Right lobe of liver (tissue), 6 donors: ENCODE data around the gene CREBBP. TPM values are rescaled to one million over a fixed set of nuclear protein-coding genes. Genes with fewer than 3 reads are reported as not detected.
A peak's percentile ranks its signal among the peaks of the same experiment; 100 is the strongest.

ENCODE experiments used
- ATAC-seq, 4 donors: fragments of 200-7000 bp; cut with Tn5 transposase; one replicate each; pipeline ENCODE4 v1.9.1; 2020; ENCODE audit warnings: mild to moderate bottlenecking in 4 of 4, moderate library complexity in 4 of 4
- DNase-seq, 3 donors: peaks; one replicate each; pipeline ENCODE4 v3.0.0-alpha.2; 2020
- H3K27ac ChIP-seq, 3 donors: fragments of 200-600 bp; one replicate each; pipeline ENCODE4 v1.8.0; 2022
- H3K27me3 ChIP-seq, 2 donors: fragments of 200-600 bp; one replicate each; pipeline ENCODE4 v1.8.0; 2022
- H3K36me3 ChIP-seq, 4 donors: fragments of 200-600 bp; sonication (generic) in 1 of 4; one replicate each; pipeline versions ENCODE4 v1.5.1 to v1.8.0; 2017 to 2022; ENCODE audit warnings: control low read depth in 1 of 4
- H3K4me1 ChIP-seq, 4 donors: fragments of 200-600 bp; sonication (generic) in 1 of 4; one replicate each; pipeline versions ENCODE4 v1.5.1 to v1.8.0; 2017 to 2022; ENCODE audit warnings: control low read depth in 1 of 4
- H3K4me3 ChIP-seq, 3 donors: fragments of 200-600 bp; one replicate each; pipeline ENCODE4 v1.8.0; 2022
- H3K9me3 ChIP-seq, 4 donors: fragments of 200-600 bp; sonication (generic) in 1 of 4; one replicate each; pipeline versions ENCODE4 v1.5.1 to v1.8.0; 2017 to 2022; ENCODE audit warnings: control low read depth in 1 of 4
- POLR2A ChIP-seq: fragments of 450-650 bp; IDR thresholded peaks from one replicate; pipeline ENCODE4 v1.6.1; 2017; ENCODE audit warnings: antibody characterized with exemption, mild to moderate bottlenecking
- whole genome bisulfite sequencing: methylation state at CpG from one replicate; pipeline ENCODE4 v1.1.6; 2018; ENCODE audit warnings: low coverage, low lambda C conversion rate; ENCODE audit not compliant: insufficient coverage; ENCODE audit errors: missing lambda C conversion rate; 5-methylcytosine and 5-hydroxymethylcytosine counted together
- intact Hi-C, 2 donors: fragments of 100-400 bp; cut with DNase I; formaldehyde crosslinking; loops; one replicate each; pipeline versions ENCODE4 v1.11.2 to v1.14.1; 2022
- total RNA-seq, 6 experiments: library from RNA; depleted of rRNA in 2 of 6; stranded (reverse); fragments of >200 nt in 2 of 6; fragmentation: NEBNext Ultra II Directional in 3 of 6; extraction: Animal tissue kit (Norgen Biotek cat#: 25700) in 3 of 6; gene quantifications; one replicate each; pipeline versions ENCODE4 v1.1.0 to v1.2.4, GENCODE V29; 2016 to 2023
- TF ChIP-seq, protein P1 (sequence below), 4 donors: fragments of 200-600 bp in 3 of 4; fragments of 450-650 bp in 1 of 4; IDR thresholded peaks; one replicate each; pipeline versions ENCODE4 v1.5.1 to v1.8.0; 2016 to 2022; ENCODE audit warnings: antibody characterized with exemption in 4 of 4, mild to moderate bottlenecking in 2 of 4
- donor health status: DM: no; HTN: yes; CAD: no.
- donor health status: DM: no; HTN: no; CAD: no.
- donor health status: DM: no; HTN: no; CAD: no.
- donor health status: DM: no; HTN: yes; CAD: no.
- donor health status: DM: no; HTN: yes; CAD: no.

Gene CREBBP
- total RNA-seq, 6 experiments from 2014 or later: 18.1 to 39.8 (median 29.2) TPM

DNA sequence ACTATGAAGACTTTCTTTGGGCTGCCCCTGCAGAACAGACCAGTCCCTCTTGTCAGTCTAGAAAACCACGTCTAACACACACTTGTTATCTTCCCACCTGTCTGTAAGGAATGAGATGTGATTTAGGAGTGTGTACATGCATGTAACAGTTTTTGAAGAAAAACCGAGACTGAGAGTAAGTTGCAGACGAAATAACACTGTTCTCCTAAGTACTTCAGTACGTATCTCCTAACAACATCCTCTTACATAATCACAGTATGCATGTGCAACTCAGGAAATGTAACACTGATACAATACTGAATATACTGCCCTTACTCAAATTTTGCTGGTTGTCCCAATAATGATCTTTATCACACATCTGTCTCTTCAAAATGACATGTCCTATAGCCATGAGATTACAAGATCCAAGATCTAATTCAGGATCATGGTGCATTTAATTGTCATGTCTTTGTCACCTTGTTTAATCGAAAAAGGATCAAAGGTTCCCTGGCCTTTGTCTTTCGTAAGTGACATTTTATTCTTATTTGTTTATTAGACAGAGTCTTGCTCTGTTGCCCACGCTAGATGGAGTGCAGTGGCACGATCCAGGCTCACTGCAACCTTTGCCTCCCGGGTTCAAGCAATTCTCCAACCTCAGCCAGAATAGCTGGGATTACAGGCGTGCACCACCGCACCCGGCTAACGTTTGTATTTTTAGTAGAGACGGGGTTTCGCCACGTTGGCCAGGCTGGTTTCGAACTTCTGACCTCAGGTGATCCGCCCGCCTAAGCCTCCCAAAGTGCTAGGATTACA lies 25.6 kb downstream of the CREBBP start:
- intact Hi-C loops: no loop called here
- Histone ChIP-seq H3K27me3 (no peaks in the 10 kb centered on the region), H3K4me1 (peaks cover 0 to 60% (median 23%) of the 10 kb centered on the region in 4 donors), H3K4me3 (no peak overlapping the region), H3K9me3 (no peaks in the 10 kb centered on the region), H3K27ac (peak overlapping the region in 2 of 3 donors; percentile 34 to 66), H3K36me3 (peaks cover 0 to 9% (median 5%) of the 10 kb centered on the region in 4 donors)
- DNase-seq (peak in 2 of 3 donors; percentile 77 to 79), ATAC-seq (peak in 2 of 4 donors; percentile 46 to 60)
- TF ChIP-seq, protein P1, sequence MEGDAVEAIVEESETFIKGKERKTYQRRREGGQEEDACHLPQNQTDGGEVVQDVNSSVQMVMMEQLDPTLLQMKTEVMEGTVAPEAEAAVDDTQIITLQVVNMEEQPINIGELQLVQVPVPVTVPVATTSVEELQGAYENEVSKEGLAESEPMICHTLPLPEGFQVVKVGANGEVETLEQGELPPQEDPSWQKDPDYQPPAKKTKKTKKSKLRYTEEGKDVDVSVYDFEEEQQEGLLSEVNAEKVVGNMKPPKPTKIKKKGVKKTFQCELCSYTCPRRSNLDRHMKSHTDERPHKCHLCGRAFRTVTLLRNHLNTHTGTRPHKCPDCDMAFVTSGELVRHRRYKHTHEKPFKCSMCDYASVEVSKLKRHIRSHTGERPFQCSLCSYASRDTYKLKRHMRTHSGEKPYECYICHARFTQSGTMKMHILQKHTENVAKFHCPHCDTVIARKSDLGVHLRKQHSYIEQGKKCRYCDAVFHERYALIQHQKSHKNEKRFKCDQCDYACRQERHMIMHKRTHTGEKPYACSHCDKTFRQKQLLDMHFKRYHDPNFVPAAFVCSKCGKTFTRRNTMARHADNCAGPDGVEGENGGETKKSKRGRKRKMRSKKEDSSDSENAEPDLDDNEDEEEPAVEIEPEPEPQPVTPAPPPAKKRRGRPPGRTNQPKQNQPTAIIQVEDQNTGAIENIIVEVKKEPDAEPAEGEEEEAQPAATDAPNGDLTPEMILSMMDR (IDR thresholded peaks at IDR 0.05): no peak
- no peak for TF ChIP-seq POLR2A
- 31% methylated on average over 17 of the region's 19 CpGs for WGBS

DNA sequence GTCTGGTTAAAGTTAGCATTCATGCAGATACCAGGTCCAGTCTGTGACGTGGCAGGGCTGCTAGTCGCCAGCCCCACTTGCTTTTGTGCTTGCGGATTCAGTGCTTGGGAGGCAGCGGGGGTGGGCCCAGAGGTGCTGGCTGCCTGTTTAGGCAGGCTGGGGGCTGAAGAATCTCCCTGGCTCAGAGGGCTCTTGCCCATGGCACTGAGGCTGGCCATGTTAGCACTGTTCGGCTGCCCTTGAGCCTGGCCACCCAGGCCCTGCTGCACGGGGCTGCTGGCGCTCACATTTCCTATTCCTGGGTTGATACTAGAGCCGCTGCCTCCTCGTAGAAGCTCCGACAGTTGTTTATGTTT lies 30.0 kb downstream of the CREBBP start:
- Histone ChIP-seq H3K4me3 (no peak overlapping the region), H3K27me3 (no peaks in the 10 kb centered on the region), H3K9me3 (no peaks in the 10 kb centered on the region), H3K36me3 (peaks cover 0 to 18% (median 8%) of the 10 kb centered on the region in 4 donors), H3K27ac (no peak overlapping the region), H3K4me1 (peaks cover 0 to 34% (median 11%) of the 10 kb centered on the region in 4 donors)
- no peak for DNase-seq
- intact Hi-C loops: no loop called here
- WGBS: 91% methylated on average over 7 of the region's 10 CpGs
- no peak for ATAC-seq
- no peak for TF ChIP-seq POLR2A
- TF ChIP-seq, protein P1 (IDR thresholded peaks at IDR 0.05): no peak

DNA sequence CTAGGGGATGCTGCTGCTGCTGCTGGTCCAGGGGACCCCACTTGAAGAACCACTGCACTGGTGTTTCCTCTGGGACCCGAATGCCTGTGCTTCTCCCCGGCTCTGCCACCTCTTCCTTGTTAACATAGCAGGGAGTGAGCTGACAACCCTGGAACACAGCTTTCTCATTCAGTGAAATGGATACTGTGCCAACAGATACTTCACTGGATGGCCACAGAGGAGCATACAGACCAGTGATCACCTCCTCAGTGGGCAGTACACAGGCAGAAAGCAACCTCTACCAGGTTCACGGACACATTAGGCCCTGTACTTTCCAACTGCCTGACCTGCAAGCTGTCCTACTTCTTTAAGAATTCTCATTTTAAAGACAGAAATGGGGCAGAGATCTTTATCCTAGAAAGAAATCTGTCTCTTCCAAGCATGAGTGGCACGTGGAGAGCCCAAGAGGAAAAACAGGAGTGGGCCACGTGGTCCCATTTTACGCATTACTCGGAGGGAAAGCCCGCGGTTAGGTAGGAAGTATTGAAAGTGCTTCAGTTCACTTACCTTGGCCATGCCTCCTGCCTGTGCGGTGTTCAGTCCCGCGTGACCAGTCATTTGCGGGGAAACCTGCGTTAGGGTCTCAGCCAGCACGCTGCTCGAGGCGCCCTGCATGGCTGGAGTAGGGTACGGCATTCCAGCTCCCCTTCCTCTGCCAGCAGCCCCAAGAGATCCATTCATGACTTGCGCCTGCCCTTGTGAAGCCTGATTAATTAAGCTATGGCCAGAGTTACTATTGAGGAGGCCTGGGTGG lies 30.6 kb downstream of the CREBBP start:
- intact Hi-C loops: no loop called here
- Histone ChIP-seq H3K4me1 (peaks cover 0 to 30% (median 8%) of the 10 kb centered on the region in 4 donors), H3K4me3 (no peak overlapping the region), H3K9me3 (no peaks in the 10 kb centered on the region), H3K27ac (no peak overlapping the region), H3K27me3 (no peaks in the 10 kb centered on the region), H3K36me3 (peaks cover 0 to 18% (median 8%) of the 10 kb centered on the region in 4 donors)
- 91% methylated on average over 11 of the region's 19 CpGs for WGBS
- DNase-seq: no peak
- TF ChIP-seq, protein P1 (IDR thresholded peaks at IDR 0.05): no peak
- no peak for TF ChIP-seq POLR2A
- ATAC-seq: no peak

DNA sequence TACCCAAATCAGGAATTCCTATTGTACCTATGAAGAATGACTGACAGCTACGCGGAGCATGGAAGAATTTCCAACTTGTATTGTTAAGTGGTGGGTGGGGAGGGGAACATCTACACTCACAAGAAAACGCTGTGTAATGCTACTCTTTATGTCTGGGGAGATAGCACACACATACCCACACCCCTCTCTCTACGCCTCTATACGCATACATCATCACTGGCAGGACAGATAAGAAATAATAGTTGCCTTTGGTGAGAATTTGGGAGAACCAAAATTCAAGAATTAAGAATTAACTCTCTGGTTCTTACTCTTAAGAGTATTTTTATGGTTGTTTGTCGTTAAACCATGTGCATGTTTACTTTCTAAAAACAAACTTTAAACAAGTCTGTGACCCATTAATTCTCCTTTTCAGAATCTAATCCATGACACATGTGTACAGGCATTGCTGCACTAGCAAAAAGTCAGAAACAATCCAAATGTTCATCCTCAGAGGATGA lies 33.9 kb downstream of the CREBBP start:
- H3K27ac ChIP-seq: no peak overlapping the region
- no peak overlapping the region for H3K4me3 ChIP-seq
- H3K4me1 ChIP-seq: peaks cover 0 to 23% (median 7%) of the 10 kb centered on the region in 4 donors
- H3K9me3 ChIP-seq: no peaks in the 10 kb centered on the region
- intact Hi-C loops: no loop called here
- TF ChIP-seq POLR2A: no peak
- TF ChIP-seq, protein P1 (IDR thresholded peaks at IDR 0.05): no peak
- no peaks in the 10 kb centered on the region for H3K27me3 ChIP-seq
- H3K36me3 ChIP-seq: peaks cover 0 to 18% (median 8%) of the 10 kb centered on the region in 4 donors
- no peak for ATAC-seq
- WGBS: 69% methylated on average over 6 of the region's 6 CpGs
- DNase-seq: no peak
